B cell (primary cell): ENCODE results near the gene KRT35.

Source experiments
- CTCF ChIP-seq: fragments of 200-600 bp; IDR thresholded peaks from one replicate; pipeline ENCODE4 v1.8.0; 2022; ENCODE audit warnings: antibody characterized with exemption, mild to moderate bottlenecking
- EZH2 ChIP-seq: IDR thresholded peaks from 2 replicates; pipeline ENCODE4 v1.6.1; 2012; ENCODE audit warnings: borderline replicate concordance, low read depth, mild to moderate bottlenecking, moderate library complexity, low read length; ENCODE audit not compliant: insufficient read depth, poor library complexity, severe bottlenecking

DNA sequence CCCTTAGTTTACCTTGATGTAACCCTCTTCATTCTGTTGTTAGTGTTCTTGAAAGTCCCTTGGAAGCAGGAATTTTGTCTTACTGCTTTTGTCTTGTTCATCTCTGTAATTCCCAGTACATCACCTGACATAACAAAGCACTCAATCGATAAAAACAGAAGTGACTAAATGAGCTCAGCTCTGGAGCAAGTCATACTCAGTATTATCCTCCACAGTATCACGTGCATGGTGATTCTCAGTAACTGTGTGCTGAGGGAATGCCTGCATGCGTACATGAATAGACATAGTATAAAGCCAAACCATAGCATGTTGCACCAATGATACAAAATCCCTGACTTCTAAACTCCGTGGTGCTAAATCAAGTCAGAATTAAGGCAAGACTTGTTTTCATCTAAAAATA, 47.4 kb downstream of the KRT35 start:
- TF ChIP-seq CTCF (no peak), EZH2 (no peak)
